Activated CD4-positive, CD25-positive, alpha-beta regulatory T cell treated with anti-CD3 and anti-CD28 coated beads, Interleukin-2, amount 50 U/mL, for 72 hours (primary cell): ENCODE measurements around the gene NHLRC4.

Experiments
- DNase-seq: peaks from one replicate; pipeline ENCODE4 v3.0.0; 2021

The NHLRC4 gene

DNA sequence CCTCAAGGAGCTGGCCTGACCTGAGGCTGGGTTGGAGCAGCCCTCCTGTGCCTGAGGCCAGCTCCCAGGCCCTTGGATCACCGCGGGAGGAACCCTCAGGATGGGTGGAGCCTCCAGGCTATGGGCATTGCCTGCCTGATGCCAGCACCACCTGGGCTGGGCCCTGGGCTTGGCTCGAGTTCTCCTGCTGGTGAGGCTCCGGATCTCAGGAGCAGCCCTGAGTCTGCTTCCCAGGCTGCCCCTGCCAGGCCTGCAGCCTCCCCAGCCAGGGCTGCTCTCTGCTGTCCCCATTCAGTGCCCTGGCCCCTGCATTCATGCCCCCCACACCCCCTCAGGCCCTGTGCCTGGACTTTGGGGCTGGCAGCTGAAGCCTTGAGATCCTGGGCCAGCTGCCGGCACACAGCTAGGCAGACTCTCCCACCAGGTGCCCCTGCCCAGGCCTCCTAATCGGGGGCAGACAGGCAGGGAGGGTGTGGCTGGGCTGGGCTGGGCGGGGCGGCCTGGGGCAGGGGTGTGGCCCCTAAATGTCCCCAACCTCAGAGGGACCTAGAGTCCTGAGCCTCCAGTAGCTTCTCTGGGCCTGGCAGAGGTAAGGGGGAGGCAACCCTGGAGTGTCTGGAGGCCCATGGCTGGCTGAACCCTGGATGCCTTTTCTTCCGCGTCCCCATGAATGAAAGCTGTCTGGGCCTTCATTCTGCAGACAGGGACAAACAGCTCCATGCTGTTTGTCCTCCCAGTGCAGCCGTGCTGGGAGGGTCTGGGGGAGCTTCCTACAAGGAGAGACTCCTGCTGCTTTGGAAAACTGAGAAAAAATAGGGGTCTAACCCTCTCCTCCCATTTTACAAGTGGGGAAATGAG, 1.8 kb downstream of the NHLRC4 start:
- no peak for DNase-seq

DNA sequence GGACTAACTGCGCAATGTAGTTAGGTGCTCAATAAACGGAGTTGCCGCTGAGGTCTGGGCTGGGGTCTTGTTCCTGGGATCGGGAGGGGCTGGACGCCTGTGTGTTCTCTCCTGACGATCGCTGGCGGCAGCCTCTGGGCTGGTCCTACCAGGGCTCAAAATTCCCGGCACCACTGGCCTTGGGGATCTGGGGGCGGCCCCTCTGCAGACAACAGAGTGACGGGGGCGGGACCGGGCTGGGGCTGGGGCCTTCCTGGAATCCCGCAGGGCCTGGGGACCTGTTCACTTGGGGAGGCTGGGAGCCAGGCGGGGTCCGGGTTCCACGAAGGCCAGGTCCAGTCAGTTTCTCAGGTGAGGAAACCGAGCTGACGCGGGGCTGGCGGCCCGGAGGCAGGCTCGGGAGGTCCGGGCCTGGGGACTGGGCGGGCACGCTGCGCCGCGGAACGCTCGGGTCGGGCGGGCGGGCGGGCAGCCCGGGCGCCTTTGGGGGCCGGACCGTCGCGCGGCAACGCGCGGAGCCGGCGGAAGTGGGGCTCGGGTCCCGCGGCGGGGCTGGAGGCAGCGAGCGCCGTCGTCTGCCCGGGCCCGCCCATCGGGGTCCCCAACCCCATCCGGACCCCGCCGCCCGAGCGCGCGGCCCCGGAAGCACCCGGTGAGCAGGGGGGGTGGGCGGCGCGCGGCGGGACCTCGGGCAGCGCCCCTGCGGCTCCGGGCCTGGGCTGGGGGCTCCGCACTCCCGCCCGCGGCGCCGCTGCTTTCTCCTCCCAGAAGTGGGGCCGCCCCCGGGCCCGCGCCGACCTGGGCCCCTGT, 2.8 kb downstream of the NHLRC4 start, which contains the start of gene PIGQ:
Gene PIGQ (plus strand): TSS at position 524 of the 810 bp plus-strand sequence. CDS start 4,107 bp downstream, outside the sequence.
- peak; percentile 63 for DNase-seq

DNA sequence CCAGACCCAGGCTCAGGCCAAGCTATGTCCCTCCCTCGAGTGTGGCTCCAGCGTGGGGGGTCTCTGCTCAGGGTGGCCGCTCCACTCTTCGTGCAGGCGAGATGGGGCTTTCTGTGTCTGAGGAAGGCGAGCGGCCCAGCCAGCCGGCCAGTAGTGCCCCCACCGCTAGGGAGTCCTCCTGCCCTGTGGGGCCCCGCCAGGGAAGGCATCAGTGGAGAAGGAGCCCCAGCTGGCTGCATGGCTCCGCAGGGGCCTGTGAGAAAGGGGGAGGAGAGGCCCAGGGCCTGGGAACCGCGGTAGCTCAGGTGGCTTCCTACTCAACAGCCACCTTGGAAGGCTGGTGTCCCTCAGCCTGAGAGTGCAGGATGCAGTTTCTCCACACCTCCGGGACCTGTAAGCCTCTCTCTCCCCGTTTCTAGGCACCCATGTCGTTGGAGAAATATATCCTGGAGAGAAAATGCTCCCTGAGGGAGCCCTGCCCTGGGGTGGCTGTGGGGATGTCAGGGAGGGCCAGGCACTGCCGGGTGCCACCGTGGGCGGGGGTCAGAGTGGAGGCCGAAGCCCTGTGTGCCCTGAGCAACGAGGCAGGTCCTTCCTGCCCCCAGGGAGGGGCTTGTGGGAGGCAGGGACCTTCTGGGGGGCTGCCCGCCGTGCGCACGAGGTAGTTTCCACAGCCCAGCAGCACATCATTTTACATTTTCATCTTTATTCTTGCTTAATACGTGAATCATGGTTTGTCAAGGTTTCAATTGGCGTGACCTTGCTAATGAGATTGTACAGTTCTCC, 6.3 kb downstream of the NHLRC4 start:
- DNase-seq: no peak

DNA sequence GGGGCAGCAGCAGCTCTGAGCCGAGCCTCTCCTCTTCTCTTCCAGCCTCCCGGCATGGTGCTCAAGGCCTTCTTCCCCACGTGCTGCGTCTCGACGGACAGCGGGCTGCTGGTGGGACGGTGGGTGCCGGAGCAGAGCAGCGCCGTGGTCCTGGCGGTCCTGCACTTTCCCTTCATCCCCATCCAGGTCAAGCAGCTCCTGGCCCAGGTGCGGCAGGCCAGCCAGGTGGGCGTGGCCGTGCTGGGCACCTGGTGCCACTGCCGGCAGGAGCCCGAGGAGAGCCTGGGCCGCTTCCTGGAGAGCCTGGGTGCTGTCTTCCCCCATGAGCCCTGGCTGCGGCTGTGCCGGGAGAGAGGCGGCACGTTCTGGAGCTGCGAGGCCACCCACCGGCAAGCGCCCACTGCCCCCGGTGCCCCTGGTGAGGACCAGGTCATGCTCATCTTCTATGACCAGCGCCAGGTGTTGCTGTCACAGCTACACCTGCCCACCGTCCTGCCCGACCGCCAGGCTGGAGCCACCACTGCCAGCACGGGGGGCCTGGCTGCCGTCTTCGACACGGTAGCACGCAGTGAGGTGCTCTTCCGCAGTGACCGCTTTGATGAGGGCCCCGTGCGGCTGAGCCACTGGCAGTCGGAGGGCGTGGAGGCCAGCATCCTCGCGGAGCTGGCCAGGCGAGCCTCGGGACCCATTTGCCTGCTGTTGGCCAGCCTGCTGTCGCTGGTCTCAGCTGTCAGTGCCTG, 7.4 kb downstream of the NHLRC4 start:
- no peak for DNase-seq

DNA sequence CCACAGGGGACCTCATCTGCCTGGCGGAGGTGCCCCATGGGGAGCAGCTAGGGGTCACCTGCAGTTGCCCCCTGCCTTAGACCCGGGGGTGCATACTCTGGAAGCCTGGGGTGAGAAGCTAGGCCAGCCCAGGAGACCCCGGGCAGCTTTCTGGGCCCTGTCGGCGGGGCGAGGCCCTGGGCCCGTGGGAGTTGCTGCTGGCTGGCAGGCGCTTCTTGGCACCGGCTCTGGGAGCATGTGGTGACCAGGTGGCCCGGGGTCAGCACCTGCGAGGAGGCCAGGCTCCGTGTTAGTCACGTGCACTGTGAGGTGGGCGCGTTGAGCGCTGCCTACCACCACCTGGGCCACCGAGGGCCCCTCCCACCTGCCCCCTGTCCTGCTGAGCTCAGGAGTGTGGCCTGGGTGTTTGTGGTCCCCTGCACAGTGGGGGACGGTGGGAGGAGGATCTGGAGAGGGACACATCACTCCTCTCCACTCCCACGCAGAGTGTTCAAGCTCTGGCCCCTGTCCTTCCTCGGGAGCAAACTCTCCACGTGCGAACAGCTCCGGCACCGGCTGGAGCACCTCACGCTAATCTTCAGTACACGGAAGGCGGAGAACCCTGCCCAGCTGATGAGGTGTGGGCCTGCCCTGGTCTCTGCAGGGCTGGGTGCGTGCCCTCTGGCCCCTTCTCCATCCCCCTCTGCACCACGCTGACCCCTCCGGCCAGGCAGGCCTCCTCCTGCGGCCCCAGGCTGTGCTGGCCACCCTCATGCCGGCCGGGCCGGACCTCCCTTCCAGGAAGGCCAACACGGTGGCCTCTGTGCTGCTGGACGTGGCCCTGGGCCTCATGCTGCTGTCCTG, 8.8 kb downstream of the NHLRC4 start:
- DNase-seq: no peak

DNA sequence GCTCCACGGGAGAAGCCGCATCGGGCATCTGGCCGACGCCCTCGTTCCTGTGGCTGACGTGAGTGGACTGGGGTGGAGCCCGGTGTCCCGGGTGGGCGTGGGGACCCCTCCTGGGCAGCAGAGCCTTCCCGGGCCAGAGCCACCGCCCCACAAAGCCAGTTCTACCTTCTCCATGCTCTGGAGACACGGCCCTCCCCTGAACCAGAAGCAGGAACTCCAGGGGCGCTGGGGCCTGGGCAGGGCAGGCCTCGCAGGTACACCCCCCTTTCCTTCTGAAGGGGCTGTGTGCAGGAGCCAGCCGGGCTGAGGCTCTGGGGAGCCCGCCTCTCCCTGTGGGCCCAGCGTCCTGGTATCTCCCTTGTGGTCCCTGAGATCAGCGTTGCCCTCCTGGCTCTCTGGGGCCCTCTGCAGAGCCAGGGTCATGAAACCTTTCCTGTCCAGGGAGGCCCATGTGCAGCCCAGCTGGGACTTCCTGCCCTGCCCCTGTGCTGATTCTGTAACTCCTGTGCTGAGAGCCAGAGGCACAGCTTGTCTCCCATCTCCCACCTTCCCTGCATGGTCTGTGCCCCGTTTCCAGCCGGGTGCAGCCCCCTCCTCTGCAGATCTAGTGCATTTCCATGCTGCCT, 9.5 kb downstream of the NHLRC4 start:
- DNase-seq: no peak

DNA sequence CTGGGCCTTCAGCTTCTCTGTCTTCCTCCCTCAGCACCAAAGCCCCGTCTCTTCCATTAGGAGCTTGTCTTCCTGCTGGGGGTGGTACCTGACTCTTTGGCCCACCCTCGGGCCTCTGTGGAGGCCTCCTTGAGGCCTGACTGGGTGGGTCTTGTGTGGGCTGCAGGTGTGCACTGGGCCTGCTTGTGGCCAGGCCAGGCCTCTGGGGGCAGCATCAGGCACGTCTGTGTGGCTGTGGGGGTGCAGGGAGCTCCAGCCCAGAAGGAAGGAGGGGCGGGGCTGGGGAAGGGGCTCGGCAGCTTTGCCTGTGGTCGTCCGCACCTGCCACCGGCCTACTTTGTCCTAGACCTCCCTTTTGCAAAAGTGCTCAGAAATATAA, 10.0 kb downstream of the NHLRC4 start:
- DNase-seq: no peak

DNA sequence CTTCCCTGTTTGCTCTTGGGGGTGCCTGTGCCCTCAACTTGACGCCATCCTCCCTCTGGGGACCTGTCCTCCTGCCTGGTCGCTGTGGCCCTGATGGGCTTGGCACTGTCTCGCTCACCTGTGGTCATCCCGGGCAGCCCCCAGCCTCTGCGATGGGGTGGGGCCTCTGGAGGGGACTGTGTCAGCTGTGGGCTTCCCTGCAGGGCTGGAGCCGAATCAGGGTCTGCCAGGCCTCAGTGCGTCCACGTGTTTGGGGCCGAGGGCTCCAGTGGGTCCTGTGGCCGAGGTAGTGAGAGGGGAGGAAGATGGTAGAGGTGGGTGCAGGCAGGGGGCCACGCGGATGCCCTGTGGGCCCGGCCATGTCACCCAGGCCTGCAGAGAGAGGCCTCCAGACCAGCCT, 11.0 kb downstream of the NHLRC4 start:
- no peak for DNase-seq

DNA sequence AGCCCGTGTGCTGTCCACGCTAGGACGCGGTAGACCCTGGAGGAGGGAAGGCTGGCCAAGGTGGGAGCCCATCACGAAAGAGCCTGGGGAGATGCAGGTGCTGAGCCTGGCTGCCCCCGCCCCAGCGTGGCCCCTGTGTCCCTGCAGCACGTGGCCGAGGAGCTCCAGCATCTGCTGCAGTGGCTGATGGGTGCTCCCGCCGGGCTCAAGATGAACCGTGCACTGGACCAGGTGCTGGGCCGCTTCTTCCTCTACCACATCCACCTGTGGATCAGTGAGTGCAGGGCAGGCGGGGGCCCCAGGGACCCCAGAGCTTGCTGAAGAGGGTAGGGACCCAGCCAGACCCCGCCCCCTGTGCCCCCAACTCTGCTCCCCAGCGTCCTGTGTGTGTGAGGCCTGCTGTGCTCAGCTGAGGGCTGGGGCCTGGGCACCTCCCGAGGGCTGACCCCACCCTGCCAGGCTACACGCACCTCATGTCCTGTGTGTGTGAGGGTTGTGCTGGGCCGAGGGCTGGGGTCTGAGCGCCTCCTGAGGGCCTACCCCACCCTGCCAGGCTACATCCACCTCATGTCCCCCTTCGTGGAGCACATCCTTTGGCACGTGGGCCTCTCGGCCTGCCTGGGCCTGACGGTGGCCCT, 11.5 kb downstream of the NHLRC4 start:
- no peak for DNase-seq

DNA sequence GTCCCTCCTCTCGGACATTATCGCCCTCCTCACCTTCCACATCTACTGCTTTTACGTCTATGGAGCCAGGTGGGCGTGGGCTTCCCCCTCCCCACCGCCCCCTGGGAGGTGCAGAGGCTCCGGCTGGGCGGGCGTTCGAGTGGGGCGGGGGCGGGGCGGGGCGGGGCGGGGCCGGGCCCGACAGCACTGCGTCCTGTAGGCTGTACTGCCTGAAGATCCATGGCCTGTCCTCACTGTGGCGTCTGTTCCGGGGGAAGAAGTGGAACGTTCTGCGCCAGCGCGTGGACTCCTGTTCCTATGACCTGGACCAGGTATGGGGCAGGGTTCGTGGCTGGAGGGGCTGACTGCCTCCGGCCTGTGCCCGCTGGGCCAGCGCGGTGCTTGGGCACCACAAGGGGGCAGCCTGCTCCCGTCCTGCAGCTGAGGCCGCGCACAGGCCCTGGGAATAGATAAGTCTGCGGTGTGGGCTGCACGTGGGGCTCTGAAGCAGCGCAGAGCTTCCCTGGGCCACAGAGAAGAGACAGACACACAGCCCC, 12.1 kb downstream of the NHLRC4 start:
- DNase-seq: peak; percentile 70

DNA sequence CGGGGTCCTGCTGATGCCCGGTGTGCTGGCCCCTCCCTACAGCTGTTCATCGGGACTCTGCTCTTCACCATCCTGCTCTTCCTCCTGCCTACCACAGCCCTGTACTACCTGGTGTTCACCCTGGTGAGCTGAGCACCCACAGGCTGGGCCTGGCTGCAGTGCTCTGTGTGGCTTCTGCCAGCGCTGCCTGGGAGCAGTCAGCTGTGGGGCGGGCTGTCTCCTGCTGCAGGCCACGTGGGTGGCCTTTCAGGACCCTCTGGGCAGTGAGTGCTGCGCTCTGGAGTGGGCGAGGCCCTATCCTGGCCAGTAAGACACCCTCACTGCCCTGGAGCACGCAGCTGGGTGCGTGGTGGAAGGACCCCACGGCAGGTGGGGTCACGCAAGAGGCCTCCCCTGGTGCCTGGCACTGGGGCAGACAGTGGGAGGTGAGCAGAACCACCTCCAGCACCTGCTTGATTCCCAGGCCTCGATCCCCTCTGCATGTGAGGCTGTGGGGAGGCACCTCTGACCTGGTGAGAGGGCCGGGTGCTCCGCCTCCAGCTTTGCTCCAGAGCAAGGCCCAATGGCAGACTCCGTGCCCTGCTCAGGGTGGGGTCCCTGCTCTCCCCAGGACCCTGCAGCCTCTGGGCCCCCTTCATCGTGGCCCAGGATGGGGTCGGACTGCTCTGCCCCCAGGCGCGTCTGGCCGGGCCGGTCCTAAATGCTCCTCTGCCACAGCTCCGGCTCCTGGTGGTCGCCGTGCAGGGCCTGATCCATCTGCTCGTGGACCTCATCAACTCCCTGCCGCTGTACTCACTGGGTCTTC, 13.5 kb downstream of the NHLRC4 start:
- DNase-seq: no peak

DNA sequence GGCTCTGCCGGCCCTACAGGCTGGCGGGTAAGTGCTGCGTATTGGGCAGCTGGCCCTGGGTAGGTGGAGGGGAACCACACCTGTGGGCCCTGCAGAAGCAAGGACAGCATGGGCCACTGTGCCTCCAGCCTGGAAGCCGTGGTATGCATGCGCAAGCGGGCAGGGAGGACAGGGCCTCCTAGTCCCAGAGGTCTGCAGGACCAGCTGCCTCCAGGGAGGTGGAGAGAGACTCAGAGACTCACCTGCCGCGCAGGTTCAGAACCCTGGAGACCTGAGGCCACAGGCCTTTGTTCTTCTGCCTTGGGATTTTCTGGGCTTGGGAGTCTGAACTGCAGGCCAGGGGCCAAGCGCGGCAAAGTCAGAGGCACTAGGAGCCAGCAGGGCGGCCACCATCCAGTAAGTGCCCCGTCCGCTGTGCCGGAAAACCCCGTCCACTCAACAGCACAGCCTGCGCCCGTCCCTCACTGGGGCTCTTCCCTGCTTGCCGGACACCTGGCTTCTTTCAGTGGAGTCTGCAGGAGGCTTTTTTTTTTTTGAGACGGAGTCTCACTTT, 14.2 kb downstream of the NHLRC4 start:
- no peak for DNase-seq

DNA sequence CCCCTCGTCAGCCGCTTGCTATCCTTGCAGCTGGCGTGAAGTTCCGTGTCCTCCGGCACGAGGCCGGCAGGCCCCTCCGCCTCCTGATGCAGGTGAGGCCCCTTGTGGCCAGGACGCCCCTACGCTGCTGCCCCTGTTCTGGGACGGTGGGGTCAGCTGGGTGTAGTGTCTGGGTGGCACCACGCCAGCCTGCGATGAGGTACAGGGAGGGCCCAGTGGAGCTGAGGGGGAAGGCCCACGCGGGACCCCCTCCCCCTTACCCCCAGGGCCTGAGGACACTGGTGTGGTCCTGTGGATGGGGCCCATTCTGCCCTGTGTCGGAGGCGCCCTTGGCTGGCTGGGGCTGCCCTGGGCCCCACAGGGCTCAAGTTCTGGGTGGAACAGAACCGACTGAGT, 15.4 kb downstream of the NHLRC4 start:
- DNase-seq: no peak

DNA sequence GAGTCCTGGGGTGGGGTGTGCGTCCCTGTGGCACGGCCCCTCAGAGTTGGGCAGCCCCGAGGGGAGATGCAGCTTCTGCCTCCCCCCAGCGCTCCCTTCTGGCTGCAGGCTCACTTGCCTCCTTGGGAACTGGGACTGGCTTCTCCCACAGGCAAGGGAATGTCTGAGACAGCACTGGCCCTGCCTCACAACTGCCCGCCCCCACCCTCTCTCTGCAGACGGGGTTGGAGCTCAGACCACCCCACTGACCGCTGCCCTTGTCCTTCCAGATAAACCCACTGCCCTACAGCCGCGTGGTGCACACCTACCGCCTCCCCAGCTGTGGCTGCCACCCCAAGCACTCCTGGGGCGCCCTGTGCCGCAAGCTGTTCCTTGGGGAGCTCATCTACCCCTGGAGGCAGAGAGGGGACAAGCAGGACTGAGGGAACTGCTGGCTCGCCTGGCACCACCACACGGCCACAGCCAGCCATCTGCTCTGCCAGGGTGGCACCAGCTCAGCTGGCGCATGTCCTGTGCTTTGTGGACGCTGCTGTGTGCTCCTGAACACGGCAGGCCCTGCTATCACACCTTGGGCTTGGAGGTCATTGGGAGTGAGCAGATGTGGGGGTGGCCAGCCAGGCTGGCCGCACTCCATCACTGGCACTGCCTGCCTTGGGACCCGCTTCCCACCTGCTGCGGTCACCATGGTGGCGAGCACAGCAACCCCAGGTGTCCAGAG, 16.0 kb downstream of the NHLRC4 start:
- no peak for DNase-seq

DNA sequence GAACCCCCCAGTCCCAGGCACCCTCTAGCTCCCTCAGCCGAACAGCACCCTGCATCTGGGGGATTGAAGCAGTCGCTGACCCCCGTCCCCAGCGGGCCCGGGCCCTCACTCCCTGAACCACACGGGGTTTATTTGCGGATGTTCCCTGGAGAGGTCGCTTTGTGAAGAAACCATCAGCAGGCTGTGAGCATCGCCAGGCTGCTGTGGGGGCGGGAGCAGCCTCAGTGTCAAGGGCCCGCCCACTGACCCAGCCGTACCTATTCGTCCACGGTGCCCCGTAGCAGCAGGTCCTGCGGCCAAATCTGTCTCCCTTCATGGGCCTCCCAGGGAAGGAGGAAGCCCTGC, 16.6 kb downstream of the NHLRC4 start:
- no peak for DNase-seq

DNA sequence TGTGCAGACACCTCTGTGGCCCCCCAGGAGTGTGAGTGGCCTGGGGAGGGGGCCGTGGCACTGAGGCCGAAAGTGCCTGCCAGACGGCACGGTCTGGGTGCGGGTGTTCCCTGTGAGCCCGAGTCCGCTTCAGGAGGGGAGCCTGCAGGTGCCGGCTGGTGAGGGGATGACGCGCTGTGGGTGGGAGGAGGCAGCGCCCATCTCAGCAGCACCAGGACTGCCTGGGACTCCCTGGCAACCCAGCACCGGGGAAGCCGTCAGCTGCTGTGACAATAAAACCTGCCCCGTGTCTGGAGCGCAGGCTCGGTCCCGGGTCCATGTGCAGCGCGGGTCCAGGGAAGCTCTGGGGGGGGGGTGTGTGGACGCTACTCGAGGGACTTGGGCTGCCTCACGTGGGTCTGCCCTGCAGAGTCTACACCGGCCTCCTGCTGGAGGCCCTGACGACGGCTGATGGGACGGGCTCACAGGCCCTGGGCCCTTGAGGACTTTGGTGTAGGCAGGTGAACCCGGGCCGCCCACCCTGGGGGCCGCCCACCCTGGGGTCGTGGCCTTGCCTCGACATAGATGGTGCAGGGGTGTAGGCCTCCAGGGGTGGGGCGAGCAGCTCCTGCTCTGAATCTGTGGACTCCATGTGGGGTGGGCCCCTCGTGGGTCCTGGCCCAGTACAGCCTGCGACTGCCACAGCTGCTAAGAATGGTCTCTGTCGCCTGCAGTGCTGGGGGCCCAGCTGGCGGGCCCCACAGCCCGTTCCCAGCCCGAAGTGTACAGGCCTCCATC, 17.2 kb downstream of the NHLRC4 start:
- no peak for DNase-seq

DNA sequence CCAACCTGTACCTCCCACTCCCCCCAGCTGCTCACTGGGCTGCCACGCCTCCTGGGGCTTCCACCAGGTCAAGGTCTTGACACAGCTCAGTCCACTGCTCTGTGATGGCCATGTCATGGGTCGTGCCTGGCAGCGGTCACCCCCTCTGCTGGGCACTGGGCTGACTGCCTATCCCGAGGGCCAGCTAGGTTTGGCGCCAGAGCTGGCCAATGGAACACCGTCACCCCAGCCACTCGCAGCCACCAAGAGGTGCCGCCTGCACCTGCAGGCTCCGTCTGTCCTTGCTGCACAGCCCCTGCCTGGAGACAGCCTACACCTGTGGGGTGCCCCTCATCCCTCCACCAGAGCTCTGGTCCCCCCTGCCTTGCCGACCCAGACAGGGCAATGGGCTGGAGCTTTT, 18.5 kb downstream of the NHLRC4 start:
- no peak for DNase-seq
